Measurements from ENCODE around the gene FRG2B.
"Not testable (repeated sequence)": the region's sequence is repeated elsewhere in the genome, so short reads cannot be mapped to it uniquely, and the experiment has no call there.

FRG2B gene

GRCh38 chr10:133616371-133617130, 10.0 kb downstream of the FRG2B start:
- H3K9me3 Mint-ChIP-seq: no peaks in the 10 kb centered on the region
- no peak overlapping the region for H3K4me3 Mint-ChIP-seq
- H3K36me3 Mint-ChIP-seq (ENCODE audit: low read depth): no peaks in the 10 kb centered on the region
- intact Hi-C loops (cut with micrococcal nuclease): no loop called here
- H3K4me1 Mint-ChIP-seq (ENCODE audit: low read depth): peaks cover 6% of the 10 kb centered on the region
- no peak overlapping the region for H3K27ac Mint-ChIP-seq
- H3K27me3 Mint-ChIP-seq: peaks cover 22% of the 10 kb centered on the region

DNA sequence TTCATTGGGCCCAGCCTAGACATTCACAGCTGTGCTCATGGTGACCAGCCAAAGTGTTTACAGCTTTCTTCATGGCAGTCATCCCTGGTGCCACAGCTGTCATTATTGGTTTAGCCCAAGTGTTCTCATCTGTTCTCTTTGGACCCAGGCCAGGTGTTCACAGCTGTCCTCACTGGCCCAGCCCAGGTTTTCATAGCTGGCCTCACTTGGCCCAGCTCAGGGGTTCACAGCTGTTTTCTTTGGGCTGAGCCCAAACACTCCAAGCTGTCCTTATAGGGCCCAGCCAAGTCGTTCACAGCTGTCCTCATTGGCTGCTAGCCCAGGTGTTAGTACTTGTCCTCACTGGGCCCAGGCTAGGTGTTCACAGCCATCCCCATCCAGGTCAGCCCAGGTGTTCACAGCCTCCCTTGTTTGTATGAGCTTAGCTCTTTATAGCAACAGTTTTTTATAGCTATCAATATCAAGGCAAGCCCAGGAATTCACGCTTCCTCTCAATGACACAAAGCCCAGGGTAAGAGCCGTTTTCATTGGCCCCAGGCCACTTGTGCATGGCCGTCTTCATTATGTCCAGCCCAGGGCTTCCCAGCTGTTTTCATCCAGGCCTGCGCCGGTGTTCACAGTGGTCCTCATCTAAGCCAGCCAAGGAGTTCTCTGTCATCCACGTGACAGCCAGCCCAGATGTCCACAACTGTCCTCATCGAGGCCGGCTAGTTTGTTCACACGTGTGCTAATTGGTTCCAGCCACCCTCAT, 11.6 kb downstream of the FRG2B start:
- H3K9me3 Mint-ChIP-seq: no peaks in the 10 kb centered on the region
- peaks cover 18% of the 10 kb centered on the region for H3K27me3 Mint-ChIP-seq
- no peaks in the 10 kb centered on the region for H3K36me3 Mint-ChIP-seq (ENCODE audit: low read depth)
- H3K4me1 Mint-ChIP-seq (ENCODE audit: low read depth): peaks cover 6% of the 10 kb centered on the region
- H3K4me3 Mint-ChIP-seq: no peak overlapping the region
- H3K27ac Mint-ChIP-seq: no peak overlapping the region
- intact Hi-C loops (cut with micrococcal nuclease): no loop called here

DNA sequence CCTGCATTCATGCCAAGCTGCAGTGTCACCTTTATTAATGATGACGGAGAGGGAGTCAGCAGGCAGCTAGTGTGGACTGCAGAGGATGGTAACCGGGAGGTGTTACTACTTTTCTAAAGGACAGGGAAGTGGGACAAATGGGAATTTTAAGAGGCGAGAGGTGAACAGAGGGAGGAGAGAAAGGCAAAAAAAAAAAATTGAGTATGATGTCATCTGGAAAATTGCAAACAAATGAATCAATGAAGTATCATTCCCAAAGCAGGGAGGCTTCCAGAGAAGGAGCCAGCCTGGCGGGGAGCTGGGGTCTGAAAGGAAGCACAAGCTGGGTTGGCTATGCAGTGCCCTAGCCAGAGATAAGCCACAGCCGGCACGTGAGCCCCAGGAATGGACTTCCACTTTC, 12.9 kb downstream of the FRG2B start:
- intact Hi-C loops (cut with micrococcal nuclease): no loop called here
- Mint-ChIP-seq H3K4me1 (ENCODE audit: low read depth) (peaks cover 6% of the 10 kb centered on the region), H3K4me3 (no peak overlapping the region), H3K27ac (no peak overlapping the region), H3K9me3 (no peaks in the 10 kb centered on the region), H3K36me3 (ENCODE audit: low read depth) (no peaks in the 10 kb centered on the region), H3K27me3 (peaks cover 18% of the 10 kb centered on the region)

- Mint-ChIP-seq H3K4me3 (no peak overlapping the region), H3K27me3 (peaks cover 35% of the 10 kb centered on the region), H3K36me3 (ENCODE audit: low read depth) (no peaks in the 10 kb centered on the region), H3K27ac (no peak overlapping the region), H3K9me3 (peaks cover 15% of the 10 kb centered on the region), H3K4me1 (ENCODE audit: low read depth) (peaks cover 6% of the 10 kb centered on the region)
- intact Hi-C loops (cut with micrococcal nuclease): no loop called here
These were observed 15.5 kb downstream of the FRG2B start for GRCh38 chr10:133611079-133611478.

GRCh38 chr10:133608855-133609254, 17.7 kb downstream of the FRG2B start:
- Mint-ChIP-seq H3K4me1 (ENCODE audit: low read depth) (peaks cover 6% of the 10 kb centered on the region), H3K27me3 (peaks cover 41% of the 10 kb centered on the region), H3K36me3 (ENCODE audit: low read depth) (no peaks in the 10 kb centered on the region), H3K9me3 (peaks cover 15% of the 10 kb centered on the region), H3K4me3 (no peak overlapping the region), H3K27ac (no peak overlapping the region)
- intact Hi-C loops (cut with micrococcal nuclease): no loop called here

DNA sequence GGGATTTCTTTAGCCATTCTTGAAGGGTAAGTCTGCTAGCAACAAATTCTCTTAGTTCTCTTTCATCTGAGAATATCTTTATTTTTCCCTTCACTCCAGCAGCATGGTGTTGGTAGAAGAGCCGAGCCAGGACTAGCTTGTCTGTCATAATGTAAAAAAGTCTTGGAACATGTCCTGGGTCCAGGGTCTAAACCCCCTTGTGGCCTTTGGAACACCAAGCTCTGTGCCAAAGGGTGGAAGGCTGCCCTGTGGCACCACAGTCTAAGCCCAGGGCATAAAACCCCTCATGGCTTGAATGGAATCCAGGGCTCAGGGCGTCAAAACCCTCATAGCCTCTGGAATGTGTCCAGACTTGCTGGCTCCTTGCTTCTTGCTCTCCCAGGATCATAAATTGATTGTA, 23.2 kb downstream of the FRG2B start:
- intact Hi-C loops (cut with micrococcal nuclease): not testable (repeated sequence)
- peaks cover 27% of the 10 kb centered on the region for H3K27me3 Mint-ChIP-seq

GRCh38 chr10:133600657-133601056, 25.9 kb downstream of the FRG2B start:
- intact Hi-C loops (cut with micrococcal nuclease): no loop called here

More for the DNA sequence above, 23.2 kb downstream of the FRG2B start:
- not testable (repeated sequence) for H3K36me3 Mint-ChIP-seq (ENCODE audit: low read depth); H3K4me3 Mint-ChIP-seq; H3K27ac Mint-ChIP-seq; H3K4me1 Mint-ChIP-seq (ENCODE audit: low read depth)
- peaks cover 13% of the 10 kb centered on the region for H3K9me3 Mint-ChIP-seq

GRCh38 chr10:133599869-133600268, 26.7 kb downstream of the FRG2B start:
- H3K4me3 Mint-ChIP-seq; intact Hi-C loops (cut with micrococcal nuclease): not testable (repeated sequence)

More at GRCh38 chr10:133600657-133601056, 25.9 kb downstream of the FRG2B start:
- no peaks in the 10 kb centered on the region for H3K9me3 Mint-ChIP-seq
- H3K27me3 Mint-ChIP-seq: peaks cover 20% of the 10 kb centered on the region
- peaks cover 5% of the 10 kb centered on the region for H3K4me1 Mint-ChIP-seq (ENCODE audit: low read depth)
- no peaks in the 10 kb centered on the region for H3K36me3 Mint-ChIP-seq (ENCODE audit: low read depth)
- H3K4me3 Mint-ChIP-seq: no peak overlapping the region
- no peak overlapping the region for H3K27ac Mint-ChIP-seq

DNA sequence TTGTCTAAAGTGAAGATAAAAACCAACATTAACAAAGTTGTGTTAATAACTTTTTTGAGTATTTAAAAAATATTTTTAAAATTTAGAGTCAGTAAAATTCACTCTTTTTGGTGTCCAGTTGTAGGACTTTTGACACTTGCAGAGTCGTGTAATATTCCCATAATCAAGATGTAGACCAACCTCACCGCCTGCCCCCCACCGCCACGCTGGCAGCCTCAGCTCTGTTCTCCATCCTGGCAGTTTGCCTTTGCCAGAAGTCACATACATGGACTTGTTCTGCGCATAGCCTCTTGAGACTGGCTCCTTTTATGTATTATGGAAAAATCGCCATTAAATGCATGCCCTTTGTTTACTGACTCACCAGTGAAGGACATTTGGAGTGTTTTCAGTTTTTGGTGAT, 33.9 kb downstream of the FRG2B start:
- H3K9me3 Mint-ChIP-seq: no peaks in the 10 kb centered on the region
- H3K4me3 Mint-ChIP-seq: no peak overlapping the region
- H3K27me3 Mint-ChIP-seq: peaks cover 21% of the 10 kb centered on the region
- H3K27ac Mint-ChIP-seq: no peak overlapping the region
- no peaks in the 10 kb centered on the region for H3K4me1 Mint-ChIP-seq (ENCODE audit: low read depth)
- H3K36me3 Mint-ChIP-seq (ENCODE audit: low read depth): no peaks in the 10 kb centered on the region
- intact Hi-C loops (cut with micrococcal nuclease): no loop called here

More at GRCh38 chr10:133599869-133600268, 26.7 kb downstream of the FRG2B start:
- H3K4me1 Mint-ChIP-seq (ENCODE audit: low read depth); H3K9me3 Mint-ChIP-seq; H3K36me3 Mint-ChIP-seq (ENCODE audit: low read depth); H3K27ac Mint-ChIP-seq: not testable (repeated sequence)
- H3K27me3 Mint-ChIP-seq: peaks cover 23% of the 10 kb centered on the region

GRCh38 chr10:133590970-133591359, 35.6 kb downstream of the FRG2B start:
- Mint-ChIP-seq H3K9me3 (no peaks in the 10 kb centered on the region), H3K36me3 (ENCODE audit: low read depth) (no peaks in the 10 kb centered on the region), H3K4me1 (ENCODE audit: low read depth) (no peaks in the 10 kb centered on the region), H3K27ac (no peak overlapping the region), H3K27me3 (peaks cover 16% of the 10 kb centered on the region), H3K4me3 (no peak overlapping the region)
- intact Hi-C loops (cut with micrococcal nuclease): no loop called here

DNA sequence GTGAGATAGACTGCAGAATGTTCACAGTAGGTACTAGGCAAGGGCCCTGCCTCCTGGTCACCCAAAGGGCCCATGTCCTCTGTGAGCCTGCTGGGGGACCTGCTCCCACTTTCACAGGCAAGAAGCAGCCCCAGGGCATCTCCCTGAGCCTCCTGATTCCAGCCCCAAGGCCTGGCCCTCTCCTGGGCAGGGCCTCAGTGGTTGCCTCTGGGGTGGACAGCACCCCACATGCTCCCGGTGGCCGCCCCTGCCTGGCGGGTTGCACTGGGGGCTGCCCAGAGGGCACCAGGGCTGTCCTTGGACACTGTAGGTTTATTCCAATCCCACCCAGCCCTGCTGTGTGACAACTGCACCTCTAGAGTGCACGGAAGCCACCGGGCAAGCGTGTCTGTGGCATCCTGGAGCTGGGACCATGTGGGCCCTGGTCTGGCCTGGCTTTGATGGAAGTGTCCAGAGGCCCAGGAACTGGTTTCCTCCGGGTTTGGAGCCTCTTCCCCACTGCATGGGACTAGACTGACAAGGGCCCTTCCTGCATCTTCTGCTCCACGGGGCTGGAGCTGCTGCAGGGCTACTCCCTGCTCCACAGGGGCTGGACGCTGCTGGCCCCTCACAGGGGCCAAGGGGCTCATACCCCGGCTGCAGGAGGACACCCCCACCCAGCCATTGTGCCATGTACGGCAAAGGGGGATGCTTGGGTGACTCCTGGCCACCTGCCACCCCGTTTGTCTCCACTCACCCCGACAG, 36.2 kb downstream of the FRG2B start:
- Mint-ChIP-seq H3K36me3 (ENCODE audit: low read depth) (no peaks in the 10 kb centered on the region), H3K9me3 (no peaks in the 10 kb centered on the region), H3K27ac (no peak overlapping the region), H3K4me1 (ENCODE audit: low read depth) (no peaks in the 10 kb centered on the region), H3K27me3 (peaks cover 15% of the 10 kb centered on the region), H3K4me3 (no peak overlapping the region)
- intact Hi-C loops (cut with micrococcal nuclease): no loop called here

DNA sequence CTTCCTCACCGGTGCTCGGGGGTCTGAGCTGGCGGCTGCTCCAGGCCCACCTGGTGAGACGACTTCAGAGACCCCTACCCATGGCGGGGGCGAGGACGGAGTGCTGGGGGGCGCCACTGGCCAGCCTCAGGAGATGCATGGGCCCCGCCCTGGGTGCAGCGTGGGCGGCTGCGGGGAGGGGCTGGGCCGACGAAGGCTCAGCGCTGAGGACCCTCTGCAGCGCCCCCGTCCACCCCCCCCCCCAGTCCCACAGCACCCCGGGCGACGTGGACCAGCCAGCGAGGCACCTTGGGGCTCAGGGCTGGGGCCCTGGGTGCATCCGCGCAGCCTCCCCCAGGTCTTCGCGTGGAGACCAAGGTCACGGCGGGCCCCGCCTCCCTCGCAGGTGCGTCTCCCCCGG, 49.6 kb downstream of the FRG2B start:
- H3K4me1 Mint-ChIP-seq (ENCODE audit: low read depth); intact Hi-C loops (cut with micrococcal nuclease); H3K27ac Mint-ChIP-seq; H3K4me3 Mint-ChIP-seq; H3K36me3 Mint-ChIP-seq (ENCODE audit: low read depth); H3K27me3 Mint-ChIP-seq: not testable (repeated sequence)
- peaks cover 52% of the 10 kb centered on the region for H3K9me3 Mint-ChIP-seq

All from dendritic cell treated with granulocyte-macrophage colony-stimulating factor and Interleukin-4, amounts not matched to agents 40 ng/mL and 50 ng/mL, for 4 days (primary cell).